Type B pancreatic cell (in vitro differentiated cells): Measurements from ENCODE around the gene TEX14. TPM values are rescaled to one million over a fixed set of nuclear protein-coding genes. Genes with fewer than 3 reads are reported as not detected.
A peak's percentile ranks its signal among the peaks of the same experiment; 100 is the strongest.

ENCODE experiments used
- DNase-seq: peaks from one replicate; pipeline ENCODE4 v3.0.0; 2021; ENCODE audit warnings: mixed read lengths; ENCODE audit not compliant: unreplicated experiment; ENCODE audit errors: extremely low spot score
- H3K27ac Mint-ChIP-seq: 2 replicates; pipeline ENCODE4 v1.8.0; 2021; ENCODE audit warnings: mild to moderate bottlenecking, mixed read lengths
- H3K27me3 Mint-ChIP-seq: 2 replicates; pipeline ENCODE4 v1.8.0; 2021; ENCODE audit warnings: mixed read lengths
- H3K36me3 Mint-ChIP-seq: 2 replicates; pipeline ENCODE4 v1.8.0; 2021; ENCODE audit warnings: mixed read lengths
- H3K4me1 Mint-ChIP-seq: one replicate; pipeline ENCODE4 v1.8.0; 2021; ENCODE audit warnings: mixed read lengths; ENCODE audit not compliant: unreplicated experiment
- H3K4me3 Mint-ChIP-seq: 2 replicates; pipeline ENCODE4 v1.8.0; 2021; ENCODE audit warnings: mild to moderate bottlenecking, mixed read lengths
- H3K9me3 Mint-ChIP-seq: 2 replicates; pipeline ENCODE4 v1.8.0; 2021; ENCODE audit warnings: mixed read lengths
- CTCF ChIP-seq: fragments of 200-600 bp; sonication (generic); conservative IDR thresholded peaks from 2 replicates; pipeline ENCODE4 v1.5.0; 2021; ENCODE audit warnings: antibody characterized with exemption, mild to moderate bottlenecking
- total RNA-seq: library from RNA; stranded (reverse); gene quantifications from 2 replicates; pipeline ENCODE4 v1.2.1, GENCODE V29; 2021; ENCODE audit warnings: low replicate concordance

TEX14 gene
- total RNA-seq, 1 donor from 2014 or later = 0.34 TPM

GRCh38 chr17:58640202-58640601, 51.6 kb downstream of the TEX14 start:
- Mint-ChIP-seq H3K27me3 (no peaks in the 10 kb centered on the region), H3K4me1 (no peaks in the 10 kb centered on the region), H3K4me3 (no peak overlapping the region), H3K36me3 (no peaks in the 10 kb centered on the region), H3K9me3 (no peaks in the 10 kb centered on the region), H3K27ac (no peak overlapping the region)
- TF ChIP-seq CTCF = no peak
- no peak for DNase-seq

GRCh38 chr17:58639681-58640080, 52.2 kb downstream of the TEX14 start:
- H3K4me1 Mint-ChIP-seq = no peaks in the 10 kb centered on the region
- H3K9me3 Mint-ChIP-seq = no peaks in the 10 kb centered on the region
- no peaks in the 10 kb centered on the region for H3K36me3 Mint-ChIP-seq
- TF ChIP-seq CTCF = no peak
- DNase-seq = no peak
- no peak overlapping the region for H3K4me3 Mint-ChIP-seq
- H3K27ac Mint-ChIP-seq = no peak overlapping the region
- H3K27me3 Mint-ChIP-seq = no peaks in the 10 kb centered on the region

- H3K36me3 Mint-ChIP-seq = no peaks in the 10 kb centered on the region
- H3K27ac Mint-ChIP-seq = peak overlapping the region; percentile 42
- no peaks in the 10 kb centered on the region for H3K4me1 Mint-ChIP-seq
- TF ChIP-seq CTCF = no peak
- H3K27me3 Mint-ChIP-seq = no peaks in the 10 kb centered on the region
- H3K4me3 Mint-ChIP-seq = no peak overlapping the region
- no peaks in the 10 kb centered on the region for H3K9me3 Mint-ChIP-seq
- DNase-seq = no peak
These were observed 54.8 kb downstream of the TEX14 start for GRCh38 chr17:58637011-58637570.

- no peaks in the 10 kb centered on the region for H3K27me3 Mint-ChIP-seq
- H3K4me3 Mint-ChIP-seq = no peak overlapping the region
- no peaks in the 10 kb centered on the region for H3K36me3 Mint-ChIP-seq
- DNase-seq = no peak
- H3K4me1 Mint-ChIP-seq = no peaks in the 10 kb centered on the region
- no peaks in the 10 kb centered on the region for H3K9me3 Mint-ChIP-seq
- peak overlapping the region; percentile 80 for H3K27ac Mint-ChIP-seq
- TF ChIP-seq CTCF = no peak
These were observed 59.2 kb downstream of the TEX14 start for GRCh38 chr17:58632324-58633314.

GRCh38 chr17:58631523-58632323, 60.1 kb downstream of the TEX14 start:
- peak; percentile 59 for TF ChIP-seq CTCF
- Mint-ChIP-seq H3K27ac (no peak overlapping the region), H3K4me1 (no peaks in the 10 kb centered on the region), H3K9me3 (no peaks in the 10 kb centered on the region), H3K4me3 (no peak overlapping the region), H3K36me3 (no peaks in the 10 kb centered on the region), H3K27me3 (no peaks in the 10 kb centered on the region)
- DNase-seq = peak; percentile 93
